Amygdala (tissue), 56 donors: Measurements from ENCODE around the gene PIGN.

Experiments
- DNase-seq, 56 donors: peaks; one replicate each; lab custom pipeline; 2025; lab: John Stamatoyannopoulos, UW

The PIGN gene

GRCh38 chr18:62186774-62187542 is at the start of gene PIGN, which contains the start of gene RELCH:
Gene PIGN (minus strand): TSS chr18:62187056. CDS start chr18:62161353, 25,703 bp downstream.
Gene RELCH (plus strand): TSS chr18:62187255. CDS start chr18:62187506, 251 bp downstream.
- DNase-seq, result peak; percentile 60 to 99 (median 96)

- no peak for DNase-seq
These were observed 49.4 kb upstream of the PIGN start for GRCh38 chr18:62236252-62236651.

- DNase-seq, result no peak
These were observed 39.2 kb upstream of the PIGN start for GRCh38 chr18:62226047-62226446.

GRCh38 chr18:62224229-62224628 is 37.4 kb upstream of the PIGN start:
- DNase-seq, result no peak

- no peak for DNase-seq
These were observed 27.9 kb upstream of the PIGN start for GRCh38 chr18:62214790-62215189.

GRCh38 chr18:62211325-62211828 is 24.5 kb upstream of the PIGN start:
- DNase-seq, result no peak

- no peak for DNase-seq
These were observed 23.3 kb upstream of the PIGN start for GRCh38 chr18:62210138-62210537.

GRCh38 chr18:62209046-62209445 is 22.2 kb upstream of the PIGN start:
- no peak for DNase-seq

- no peak for DNase-seq
These were observed 19.7 kb upstream of the PIGN start for GRCh38 chr18:62206593-62206992.

GRCh38 chr18:62205824-62206223 is 19.0 kb upstream of the PIGN start:
- no peak for DNase-seq

GRCh38 chr18:62201870-62202269 is 15.0 kb upstream of the PIGN start:
- DNase-seq, result no peak

- no peak for DNase-seq
These were observed 13.5 kb upstream of the PIGN start for GRCh38 chr18:62200121-62200914.

- no peak for DNase-seq
These were observed 12.8 kb upstream of the PIGN start for GRCh38 chr18:62199629-62200028.

- no peak for DNase-seq
These were observed 11.4 kb upstream of the PIGN start for GRCh38 chr18:62198259-62198658.

GRCh38 chr18:62196980-62197379 is 10.1 kb upstream of the PIGN start:
- DNase-seq, result no peak

GRCh38 chr18:62196079-62196478 is 9.2 kb upstream of the PIGN start:
- DNase-seq, result no peak

- no peak for DNase-seq
These were observed 2.4 kb upstream of the PIGN start for GRCh38 chr18:62189208-62189607.

GRCh38 chr18:62187543-62188510 is 971 bp upstream of the PIGN start:
- DNase-seq, result peak in 16 of 56 donors; percentile 5 to 69 (median 20)

- peak in 13 of 56 donors; percentile 31 to 70 (median 45) for DNase-seq
These were observed 420 bp downstream of the PIGN start for GRCh38 chr18:62186499-62186773.

- DNase-seq, result peak in 7 of 56 donors; percentile 0 to 41 (median 4)
These were observed 3.2 kb downstream of the PIGN start for GRCh38 chr18:62183578-62184195.
